VCaP (cell line): Measurements from ENCODE around the gene TANK.

Experiments used
- H3K27ac ChIP-seq: fragments of 450-650 bp; 2 replicates; pipeline ENCODE4 v1.5.1; 2017
- CTCF ChIP-seq: fragments of 450-650 bp; conservative IDR thresholded peaks from 2 replicates; pipeline ENCODE4 v1.5.1; 2017; ENCODE audit warnings: mild to moderate bottlenecking, moderate library complexity

TANK gene

GRCh38 chr2:161199912-161200701 lies 39.9 kb downstream of the TANK start:
- H3K27ac ChIP-seq = no peak overlapping the region
- TF ChIP-seq CTCF = no peak

- H3K27ac ChIP-seq = no peak overlapping the region
- TF ChIP-seq CTCF = no peak
These were observed 44.6 kb downstream of the TANK start for GRCh38 chr2:161204846-161205245.

GRCh38 chr2:161206471-161207032 lies 46.3 kb downstream of the TANK start:
- no peak overlapping the region for H3K27ac ChIP-seq
- TF ChIP-seq CTCF = no peak

- no peak overlapping the region for H3K27ac ChIP-seq
- no peak for TF ChIP-seq CTCF
These were observed 47.7 kb downstream of the TANK start for GRCh38 chr2:161207941-161208340.

- no peak for TF ChIP-seq CTCF
- no peak overlapping the region for H3K27ac ChIP-seq
These were observed 48.4 kb downstream of the TANK start for GRCh38 chr2:161208527-161209139.

- H3K27ac ChIP-seq = no peak overlapping the region
- TF ChIP-seq CTCF = no peak
These were observed 49.7 kb downstream of the TANK start for GRCh38 chr2:161209902-161210301.

- no peak overlapping the region for H3K27ac ChIP-seq
- no peak for TF ChIP-seq CTCF
These were observed 57.5 kb downstream of the TANK start for GRCh38 chr2:161217597-161218185.
